ENCODE data around the gene GRIN2A. TPM values are rescaled to one million over a fixed set of nuclear protein-coding genes. Genes with fewer than 3 reads are reported as not detected.

Gene GRIN2A
- total RNA-seq, 2 experiments from 2014 or later = not detected

GRCh38 chr16:9921997-9922396, 260.2 kb downstream of the GRIN2A start:
- ChIA-PET POLR2A (no interaction called here), CTCF (ENCODE audit: unreplicated experiment) (no interaction called here)
- intact Hi-C loops (cut with micrococcal nuclease; ENCODE audit: unreplicated experiment) = no loop called here
- H2AFZ ChIP-seq (ENCODE audit: low read length) = no peak overlapping the region
- TF ChIP-seq, protein P1, sequence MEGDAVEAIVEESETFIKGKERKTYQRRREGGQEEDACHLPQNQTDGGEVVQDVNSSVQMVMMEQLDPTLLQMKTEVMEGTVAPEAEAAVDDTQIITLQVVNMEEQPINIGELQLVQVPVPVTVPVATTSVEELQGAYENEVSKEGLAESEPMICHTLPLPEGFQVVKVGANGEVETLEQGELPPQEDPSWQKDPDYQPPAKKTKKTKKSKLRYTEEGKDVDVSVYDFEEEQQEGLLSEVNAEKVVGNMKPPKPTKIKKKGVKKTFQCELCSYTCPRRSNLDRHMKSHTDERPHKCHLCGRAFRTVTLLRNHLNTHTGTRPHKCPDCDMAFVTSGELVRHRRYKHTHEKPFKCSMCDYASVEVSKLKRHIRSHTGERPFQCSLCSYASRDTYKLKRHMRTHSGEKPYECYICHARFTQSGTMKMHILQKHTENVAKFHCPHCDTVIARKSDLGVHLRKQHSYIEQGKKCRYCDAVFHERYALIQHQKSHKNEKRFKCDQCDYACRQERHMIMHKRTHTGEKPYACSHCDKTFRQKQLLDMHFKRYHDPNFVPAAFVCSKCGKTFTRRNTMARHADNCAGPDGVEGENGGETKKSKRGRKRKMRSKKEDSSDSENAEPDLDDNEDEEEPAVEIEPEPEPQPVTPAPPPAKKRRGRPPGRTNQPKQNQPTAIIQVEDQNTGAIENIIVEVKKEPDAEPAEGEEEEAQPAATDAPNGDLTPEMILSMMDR (conservative IDR thresholded peaks at IDR 0.05; ENCODE audit: low read length) = no peak
- TF ChIP-seq EZH2phosphoT487 (IDR thresholded peaks at IDR 0.05; ENCODE audit: borderline replicate concordance, low read depth, low read length) = no peak
- H4K20me1 ChIP-seq (ENCODE audit: insufficient read depth, low read length) = no peaks in the 10 kb centered on the region
- H3K4me2 ChIP-seq (ENCODE audit: low read length) = no peak overlapping the region
- H3K9me3 ChIP-seq (ENCODE audit: low read length) = no peaks in the 10 kb centered on the region
- H3K36me3 ChIP-seq (ENCODE audit: insufficient read depth, low read length) = no peaks in the 10 kb centered on the region
- no peak for DNase-seq (ENCODE audit: low spot score)
- no peaks in the 10 kb centered on the region for H3K79me2 ChIP-seq (ENCODE audit: insufficient read depth, low read depth, low read length)
- no peak overlapping the region for H3K4me3 ChIP-seq (ENCODE audit: low read depth, low read length, poor library complexity, severe bottlenecking)
- H3K4me1 ChIP-seq (ENCODE audit: insufficient read depth, low read length, poor library complexity, severe bottlenecking) = no peaks in the 10 kb centered on the region
- no peak overlapping the region for H3K27ac ChIP-seq (ENCODE audit: low read depth, low read length, poor library complexity, severe bottlenecking)
- BruUV-seq (replicated peaks) = no TSS peak
- H3K9me2 ChIP-seq (ENCODE audit: insufficient read depth, low read length) = no peaks in the 10 kb centered on the region

- Histone ChIP-seq H3K4me3 (ENCODE audit: low read depth, low read length, poor library complexity, severe bottlenecking) (no peak overlapping the region), H3K9me3 (ENCODE audit: low read length) (no peaks in the 10 kb centered on the region), H2AFZ (ENCODE audit: low read length) (no peak overlapping the region), H3K36me3 (ENCODE audit: insufficient read depth, low read length) (no peaks in the 10 kb centered on the region), H3K4me2 (ENCODE audit: low read length) (no peak overlapping the region), H3K79me2 (ENCODE audit: insufficient read depth, low read depth, low read length) (no peaks in the 10 kb centered on the region), H3K27ac (ENCODE audit: low read depth, low read length, poor library complexity, severe bottlenecking) (no peak overlapping the region), H3K4me1 (ENCODE audit: insufficient read depth, low read length, poor library complexity, severe bottlenecking) (no peaks in the 10 kb centered on the region), H3K9me2 (ENCODE audit: insufficient read depth, low read length) (no peaks in the 10 kb centered on the region), H4K20me1 (ENCODE audit: insufficient read depth, low read length) (no peaks in the 10 kb centered on the region)
- TF ChIP-seq, protein P1 (conservative IDR thresholded peaks at IDR 0.05; ENCODE audit: low read length) = no peak
- TF ChIP-seq EZH2phosphoT487 (IDR thresholded peaks at IDR 0.05; ENCODE audit: borderline replicate concordance, low read depth, low read length) = no peak
- ChIA-PET POLR2A (no interaction called here), CTCF (ENCODE audit: unreplicated experiment) (no interaction called here)
- DNase-seq (ENCODE audit: low spot score) = no peak
- intact Hi-C loops (cut with micrococcal nuclease; ENCODE audit: unreplicated experiment) = no loop called here
- no TSS peak for BruUV-seq (replicated peaks)
Measured at GRCh38 chr16:9919460-9919859, 262.8 kb downstream of the GRIN2A start.

- no peak overlapping the region for H3K4me3 ChIP-seq (ENCODE audit: low read depth, low read length, poor library complexity, severe bottlenecking)
- CTCF ChIA-PET (ENCODE audit: unreplicated experiment) = no interaction called here
- H2AFZ ChIP-seq (ENCODE audit: low read length) = no peak overlapping the region
- H3K36me3 ChIP-seq (ENCODE audit: insufficient read depth, low read length) = no peaks in the 10 kb centered on the region
- DNase-seq (ENCODE audit: low spot score) = no peak
- no peaks in the 10 kb centered on the region for H3K79me2 ChIP-seq (ENCODE audit: insufficient read depth, low read depth, low read length)
- no peaks in the 10 kb centered on the region for H4K20me1 ChIP-seq (ENCODE audit: insufficient read depth, low read length)
- H3K27ac ChIP-seq (ENCODE audit: low read depth, low read length, poor library complexity, severe bottlenecking) = no peak overlapping the region
- POLR2A ChIA-PET = interaction anchor here (0.9 kb wide), 1 partner anchor 13 kb away, joined by 4 read pairs; no protein-coding TSS in a partner anchor
- no peaks in the 10 kb centered on the region for H3K9me3 ChIP-seq (ENCODE audit: low read length)
- no TSS peak for BruUV-seq (replicated peaks)
- intact Hi-C loops (cut with micrococcal nuclease; ENCODE audit: unreplicated experiment) = no loop called here
- H3K4me2 ChIP-seq (ENCODE audit: low read length) = no peak overlapping the region
- TF ChIP-seq, protein P1 (conservative IDR thresholded peaks at IDR 0.05; ENCODE audit: low read length) = no peak
- TF ChIP-seq EZH2phosphoT487 (IDR thresholded peaks at IDR 0.05; ENCODE audit: borderline replicate concordance, low read depth, low read length) = no peak
- H3K4me1 ChIP-seq (ENCODE audit: insufficient read depth, low read length, poor library complexity, severe bottlenecking) = no peaks in the 10 kb centered on the region
- H3K9me2 ChIP-seq (ENCODE audit: insufficient read depth, low read length) = no peaks in the 10 kb centered on the region
Measured at GRCh38 chr16:9917691-9918090, 264.5 kb downstream of the GRIN2A start.

Data from OCI-LY7 (cell line).